ENCODE data around the gene FAXC. TPM values are rescaled to one million over a fixed set of nuclear protein-coding genes. Genes with fewer than 3 reads are reported as not detected.

Gene FAXC
- total RNA-seq, 1 experiment from 2014 or later: 1.5 TPM

- intact Hi-C loops (cut with micrococcal nuclease; ENCODE audit: unreplicated experiment): no loop called here
- CTCF ChIA-PET: no interaction called here
- H3K4me1 Mint-ChIP-seq (ENCODE audit: low read depth, unreplicated experiment): no peaks in the 10 kb centered on the region
- BruUV-seq (replicated peaks): no TSS peak
- no peak overlapping the region for H3K4me3 Mint-ChIP-seq (ENCODE audit: low read depth, unreplicated experiment)
- no peaks in the 10 kb centered on the region for H3K9me3 Mint-ChIP-seq (ENCODE audit: low read depth, unreplicated experiment)
- peaks cover 57% of the 10 kb centered on the region for H3K27me3 Mint-ChIP-seq (ENCODE audit: unreplicated experiment)
- DNase-seq: no peak
- no peaks in the 10 kb centered on the region for H3K36me3 Mint-ChIP-seq (ENCODE audit: insufficient read depth, unreplicated experiment)
- no peak overlapping the region for H3K27ac Mint-ChIP-seq (ENCODE audit: unreplicated experiment)
- no peak for TF ChIP-seq CTCF (IDR thresholded peaks at IDR 0.05; ENCODE audit: unreplicated experiment)
These were observed 52.5 kb downstream of the FAXC start for GRCh38 chr6:99297006-99297405.

GRCh38 chr6:99296261-99296660 lies 53.2 kb downstream of the FAXC start:
- CTCF ChIA-PET: no interaction called here
- H3K4me1 Mint-ChIP-seq (ENCODE audit: low read depth, unreplicated experiment): no peaks in the 10 kb centered on the region
- H3K27me3 Mint-ChIP-seq (ENCODE audit: unreplicated experiment): peaks cover 51% of the 10 kb centered on the region
- H3K36me3 Mint-ChIP-seq (ENCODE audit: insufficient read depth, unreplicated experiment): no peaks in the 10 kb centered on the region
- H3K27ac Mint-ChIP-seq (ENCODE audit: unreplicated experiment): no peak overlapping the region
- intact Hi-C loops (cut with micrococcal nuclease; ENCODE audit: unreplicated experiment): no loop called here
- no peak overlapping the region for H3K4me3 Mint-ChIP-seq (ENCODE audit: low read depth, unreplicated experiment)
- H3K9me3 Mint-ChIP-seq (ENCODE audit: low read depth, unreplicated experiment): no peaks in the 10 kb centered on the region
- no TSS peak for BruUV-seq (replicated peaks)
- no peak for TF ChIP-seq CTCF (IDR thresholded peaks at IDR 0.05; ENCODE audit: unreplicated experiment)
- DNase-seq: no peak

GRCh38 chr6:99295276-99295675 lies 54.2 kb downstream of the FAXC start:
- CTCF ChIA-PET: no interaction called here
- Mint-ChIP-seq H3K36me3 (ENCODE audit: insufficient read depth, unreplicated experiment) (no peaks in the 10 kb centered on the region), H3K27me3 (ENCODE audit: unreplicated experiment) (peaks cover 42% of the 10 kb centered on the region), H3K4me1 (ENCODE audit: low read depth, unreplicated experiment) (no peaks in the 10 kb centered on the region), H3K9me3 (ENCODE audit: low read depth, unreplicated experiment) (no peaks in the 10 kb centered on the region), H3K4me3 (ENCODE audit: low read depth, unreplicated experiment) (no peak overlapping the region), H3K27ac (ENCODE audit: unreplicated experiment) (no peak overlapping the region)
- no peak for TF ChIP-seq CTCF (IDR thresholded peaks at IDR 0.05; ENCODE audit: unreplicated experiment)
- no peak for DNase-seq
- intact Hi-C loops (cut with micrococcal nuclease; ENCODE audit: unreplicated experiment): no loop called here
- BruUV-seq (replicated peaks): no TSS peak

- Mint-ChIP-seq H3K27me3 (ENCODE audit: unreplicated experiment) (peaks cover 37% of the 10 kb centered on the region), H3K4me1 (ENCODE audit: low read depth, unreplicated experiment) (no peaks in the 10 kb centered on the region), H3K9me3 (ENCODE audit: low read depth, unreplicated experiment) (no peaks in the 10 kb centered on the region), H3K4me3 (ENCODE audit: low read depth, unreplicated experiment) (no peak overlapping the region), H3K36me3 (ENCODE audit: insufficient read depth, unreplicated experiment) (no peaks in the 10 kb centered on the region), H3K27ac (ENCODE audit: unreplicated experiment) (no peak overlapping the region)
- intact Hi-C loops (cut with micrococcal nuclease; ENCODE audit: unreplicated experiment): no loop called here
- no TSS peak for BruUV-seq (replicated peaks)
- no peak for DNase-seq
- no peak for TF ChIP-seq CTCF (IDR thresholded peaks at IDR 0.05; ENCODE audit: unreplicated experiment)
- CTCF ChIA-PET: no interaction called here
These were observed 54.7 kb downstream of the FAXC start for GRCh38 chr6:99294786-99295185.

Measured in Calu3 (cell line).